HepG2 (cell line): ENCODE results near the gene RAB17. TPM values are rescaled to one million over a fixed set of nuclear protein-coding genes. Genes with fewer than 3 reads are reported as not detected.

Experiments used
- KDM6A ChIP-seq: IDR thresholded peaks from 2 replicates; pipeline ENCODE4 v1.6.1; 2016; ENCODE audit warnings: low read depth
- LCORL ChIP-seq, 2 experiments: fragments of 450-650 bp in 1 of 2; sonication (generic) in 1 of 2; formaldehyde crosslinking in 1 of 2; IDR thresholded peaks; 2 replicates each; pipeline versions ENCODE4 v1.5.0 to v1.6.1; 2017 to 2020; ENCODE audit warnings: antibody characterized with exemption in 1 of 2, missing genetic modification reagents in 1 of 2
- SALL2 ChIP-seq: sonication (generic); formaldehyde crosslinking; IDR thresholded peaks from 2 replicates; pipeline ENCODE4 v1.8.1; 2023; ENCODE audit warnings: mild to moderate bottlenecking, missing genetic modification reagents, inconsistent platforms
- SOX5 ChIP-seq: IDR thresholded peaks from 2 replicates; pipeline ENCODE4 v1.6.1; 2016; ENCODE audit warnings: borderline replicate concordance
- THAP11 ChIP-seq: IDR thresholded peaks from 2 replicates; pipeline ENCODE4 v1.6.1; 2016; ENCODE audit warnings: missing biosample characterization, missing genetic modification reagents
- ZFP1 ChIP-seq: IDR thresholded peaks from 2 replicates; pipeline ENCODE4 v1.6.1; 2016
- ZIK1 ChIP-seq: sonication (generic); formaldehyde crosslinking; IDR thresholded peaks from 2 replicates; pipeline ENCODE4 v1.5.0; 2020; ENCODE audit warnings: mild to moderate bottlenecking, low read depth, missing genetic modification reagents, borderline replicate concordance
- ZNF44 ChIP-seq: sonication (generic); formaldehyde crosslinking; IDR thresholded peaks from 2 replicates; pipeline ENCODE4 v1.5.1; 2020; ENCODE audit warnings: mild to moderate bottlenecking, missing genetic modification reagents
- ZNF839 ChIP-seq: sonication (generic); formaldehyde crosslinking; IDR thresholded peaks from 2 replicates; pipeline ENCODE4 v1.4.0; 2020; ENCODE audit warnings: missing genetic modification reagents, mild to moderate bottlenecking, borderline replicate concordance
- ZSCAN31 ChIP-seq: sonication (generic); formaldehyde crosslinking; IDR thresholded peaks from 2 replicates; pipeline ENCODE4 v1.5.0; 2020; ENCODE audit warnings: low read depth, mild to moderate bottlenecking, missing genetic modification reagents
- polyA plus RNA-seq, 8 experiments: library from polyadenylated mRNA; depleted of rRNA in 3 of 8; stranded (reverse) in 7 of 8; unstranded in 1 of 8; fragments of >200 nt; fragmentation: Illumina TruSeq in 4 of 8; extraction: Trizol in 4 of 8; gene quantifications; 2 replicates each; pipeline versions ENCODE4 v1.2.1 to v1.2.3, GENCODE V29; 2011 to 2016; ENCODE audit warnings: low read depth in 4 of 8, missing spikeins in 1 of 8, mixed read lengths in 1 of 8; ENCODE audit not compliant: insufficient read depth in 1 of 8
- total RNA-seq, 5 experiments: library from RNA; depleted of rRNA; stranded (reverse); fragments of >200 nt; fragmentation: Illumina TruSeq; extraction: Trizol; gene quantifications; 2 replicates each; pipeline ENCODE4 v1.2.3, GENCODE V29; 2016; ENCODE audit warnings: low read depth in 1 of 5
- TF ChIP-seq, protein P1 (sequence below): sonication (generic); formaldehyde crosslinking; IDR thresholded peaks from 2 replicates; pipeline ENCODE4 v1.4.0; 2020; ENCODE audit warnings: mild to moderate bottlenecking, missing genetic modification reagents
- TF ChIP-seq, protein P2 (sequence below): sonication (generic); IDR thresholded peaks from 2 replicates; pipeline ENCODE4 v1.6.1; 2016; ENCODE audit warnings: low read depth, borderline replicate concordance
- TF ChIP-seq, protein P3 (sequence below): sonication (generic); formaldehyde crosslinking; IDR thresholded peaks from 2 replicates; pipeline ENCODE4 v1.8.1; 2023; ENCODE audit warnings: mild to moderate bottlenecking, missing genetic modification reagents
- TF ChIP-seq, protein P4 (sequence below): sonication (generic); formaldehyde crosslinking; conservative IDR thresholded peaks from 2 replicates; pipeline ENCODE4 v1.8.0; 2022; ENCODE audit warnings: mild to moderate bottlenecking, moderate library complexity, missing genetic modification reagents
- TF ChIP-seq, protein P5 (sequence below): sonication (generic); formaldehyde crosslinking; IDR thresholded peaks from 2 replicates; pipeline ENCODE4 v1.4.0; 2020; ENCODE audit warnings: missing genetic modification reagents, borderline replicate concordance
- TF ChIP-seq, protein P6 (sequence below): sonication (generic); formaldehyde crosslinking; IDR thresholded peaks from 2 replicates; pipeline ENCODE4 v1.4.0; 2020; ENCODE audit warnings: mild to moderate bottlenecking, missing genetic modification reagents

The RAB17 gene
- total and polyA plus RNA-seq, 2 of the 13 experiments (the other 11 are each of a cell fraction or from before 2014, with no cell fraction given) = 68.0 to 124 TPM

DNA sequence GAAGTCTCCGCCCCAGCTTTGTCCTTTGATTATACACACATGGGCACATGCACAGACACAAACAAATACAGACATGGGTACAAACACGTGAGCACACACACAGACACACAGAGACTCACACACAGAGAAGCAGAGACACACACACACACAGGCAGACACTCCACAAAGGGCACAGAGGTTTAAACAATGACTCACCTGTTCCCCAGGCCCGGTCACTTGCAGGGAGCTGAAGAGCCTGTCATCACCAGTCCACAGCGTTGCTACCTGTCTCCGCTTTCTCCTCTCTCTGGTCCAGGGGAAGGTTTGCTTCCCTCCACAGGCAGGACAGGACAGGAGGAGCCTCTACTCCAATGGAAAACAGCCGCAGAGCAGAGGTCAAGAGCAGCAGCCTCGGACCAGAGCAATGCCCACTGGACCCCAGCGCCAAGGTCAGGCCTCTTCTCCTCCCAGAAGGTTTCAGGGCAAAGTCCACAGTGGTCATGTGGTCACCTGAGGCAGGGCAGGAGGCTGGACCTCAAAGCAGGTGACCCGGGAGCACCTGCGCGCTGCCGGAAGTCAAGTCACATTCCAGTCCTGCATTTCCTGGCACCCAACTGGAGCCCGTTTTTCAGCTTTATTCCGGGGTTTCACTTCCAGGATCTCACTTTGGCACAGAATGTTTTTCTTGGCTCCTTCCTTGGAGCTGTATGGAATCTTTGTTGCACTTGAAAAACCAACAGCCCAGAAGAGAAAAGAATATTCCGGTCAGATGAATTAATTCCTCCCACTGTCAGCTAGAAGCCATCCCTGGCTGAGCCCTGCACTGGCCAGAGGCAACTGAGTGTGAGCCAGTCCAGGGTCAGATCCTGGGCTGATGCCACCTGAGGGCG, at the start of gene RAB17 (continued):
- TF ChIP-seq ZSCAN31 (CRISPR knock-in tag) = peak; percentile 92
- peak; percentile 80; the same call in 1 of the 2 replicates for TF ChIP-seq ZNF839
- TF ChIP-seq KDM6A (CRISPR knock-in tag) = peak; percentile 83
- TF ChIP-seq THAP11 (CRISPR knock-in tag) = peak; percentile 84
- TF ChIP-seq, protein P1, sequence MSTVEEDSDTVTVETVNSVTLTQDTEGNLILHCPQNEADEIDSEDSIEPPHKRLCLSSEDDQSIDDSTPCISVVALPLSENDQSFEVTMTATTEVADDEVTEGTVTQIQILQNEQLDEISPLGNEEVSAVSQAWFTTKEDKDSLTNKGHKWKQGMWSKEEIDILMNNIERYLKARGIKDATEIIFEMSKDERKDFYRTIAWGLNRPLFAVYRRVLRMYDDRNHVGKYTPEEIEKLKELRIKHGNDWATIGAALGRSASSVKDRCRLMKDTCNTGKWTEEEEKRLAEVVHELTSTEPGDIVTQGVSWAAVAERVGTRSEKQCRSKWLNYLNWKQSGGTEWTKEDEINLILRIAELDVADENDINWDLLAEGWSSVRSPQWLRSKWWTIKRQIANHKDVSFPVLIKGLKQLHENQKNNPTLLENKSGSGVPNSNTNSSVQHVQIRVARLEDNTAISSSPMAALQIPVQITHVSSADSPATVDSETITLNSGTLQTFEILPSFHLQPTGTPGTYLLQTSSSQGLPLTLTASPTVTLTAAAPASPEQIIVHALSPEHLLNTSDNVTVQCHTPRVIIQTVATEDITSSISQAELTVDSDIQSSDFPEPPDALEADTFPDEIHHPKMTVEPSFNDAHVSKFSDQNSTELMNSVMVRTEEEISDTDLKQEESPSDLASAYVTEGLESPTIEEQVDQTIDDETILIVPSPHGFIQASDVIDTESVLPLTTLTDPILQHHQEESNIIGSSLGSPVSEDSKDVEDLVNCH (CRISPR knock-in tag) = no peak
- TF ChIP-seq, protein P2, sequence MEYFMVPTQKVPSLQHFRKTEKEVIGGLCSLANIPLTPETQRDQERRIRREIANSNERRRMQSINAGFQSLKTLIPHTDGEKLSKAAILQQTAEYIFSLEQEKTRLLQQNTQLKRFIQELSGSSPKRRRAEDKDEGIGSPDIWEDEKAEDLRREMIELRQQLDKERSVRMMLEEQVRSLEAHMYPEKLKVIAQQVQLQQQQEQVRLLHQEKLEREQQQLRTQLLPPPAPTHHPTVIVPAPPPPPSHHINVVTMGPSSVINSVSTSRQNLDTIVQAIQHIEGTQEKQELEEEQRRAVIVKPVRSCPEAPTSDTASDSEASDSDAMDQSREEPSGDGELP = peak; percentile 88
- TF ChIP-seq SOX5 (CRISPR knock-in tag) = peak; percentile 78
- TF ChIP-seq ZNF44 = peak; percentile 86; the same call in 1 of the 2 replicates
- peak; percentile 95 for TF ChIP-seq ZIK1
- TF ChIP-seq, protein P3, sequence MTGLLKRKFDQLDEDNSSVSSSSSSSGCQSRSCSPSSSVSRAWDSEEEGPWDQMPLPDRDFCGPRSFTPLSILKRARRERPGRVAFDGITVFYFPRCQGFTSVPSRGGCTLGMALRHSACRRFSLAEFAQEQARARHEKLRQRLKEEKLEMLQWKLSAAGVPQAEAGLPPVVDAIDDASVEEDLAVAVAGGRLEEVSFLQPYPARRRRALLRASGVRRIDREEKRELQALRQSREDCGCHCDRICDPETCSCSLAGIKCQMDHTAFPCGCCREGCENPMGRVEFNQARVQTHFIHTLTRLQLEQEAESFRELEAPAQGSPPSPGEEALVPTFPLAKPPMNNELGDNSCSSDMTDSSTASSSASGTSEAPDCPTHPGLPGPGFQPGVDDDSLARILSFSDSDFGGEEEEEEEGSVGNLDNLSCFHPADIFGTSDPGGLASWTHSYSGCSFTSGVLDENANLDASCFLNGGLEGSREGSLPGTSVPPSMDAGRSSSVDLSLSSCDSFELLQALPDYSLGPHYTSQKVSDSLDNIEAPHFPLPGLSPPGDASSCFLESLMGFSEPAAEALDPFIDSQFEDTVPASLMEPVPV = peak; percentile 91; the same call in 1 of the 2 replicates
- TF ChIP-seq, protein P4, sequence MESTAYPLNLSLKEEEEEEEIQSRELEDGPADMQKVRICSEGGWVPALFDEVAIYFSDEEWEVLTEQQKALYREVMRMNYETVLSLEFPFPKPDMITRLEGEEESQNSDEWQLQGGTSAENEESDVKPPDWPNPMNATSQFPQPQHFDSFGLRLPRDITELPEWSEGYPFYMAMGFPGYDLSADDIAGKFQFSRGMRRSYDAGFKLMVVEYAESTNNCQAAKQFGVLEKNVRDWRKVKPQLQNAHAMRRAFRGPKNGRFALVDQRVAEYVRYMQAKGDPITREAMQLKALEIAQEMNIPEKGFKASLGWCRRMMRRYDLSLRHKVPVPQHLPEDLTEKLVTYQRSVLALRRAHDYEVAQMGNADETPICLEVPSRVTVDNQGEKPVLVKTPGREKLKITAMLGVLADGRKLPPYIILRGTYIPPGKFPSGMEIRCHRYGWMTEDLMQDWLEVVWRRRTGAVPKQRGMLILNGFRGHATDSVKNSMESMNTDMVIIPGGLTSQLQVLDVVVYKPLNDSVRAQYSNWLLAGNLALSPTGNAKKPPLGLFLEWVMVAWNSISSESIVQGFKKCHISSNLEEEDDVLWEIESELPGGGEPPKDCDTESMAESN (CRISPR knock-in tag) = peak; percentile 91
- peak; percentile 84; the same call in 1 of the 2 replicates for TF ChIP-seq SALL2 (CRISPR knock-in tag)
- TF ChIP-seq LCORL (IDR thresholded peaks at IDR 0.05) = no peak
- TF ChIP-seq LCORL (CRISPR knock-in tag; IDR thresholded peaks at IDR 0.05) = peak; percentile 98; the same call in 1 of the 2 replicates
- peak; percentile 36; the same call in 1 of the 2 replicates for TF ChIP-seq ZFP1 (CRISPR knock-in tag)
- TF ChIP-seq, protein P5, sequence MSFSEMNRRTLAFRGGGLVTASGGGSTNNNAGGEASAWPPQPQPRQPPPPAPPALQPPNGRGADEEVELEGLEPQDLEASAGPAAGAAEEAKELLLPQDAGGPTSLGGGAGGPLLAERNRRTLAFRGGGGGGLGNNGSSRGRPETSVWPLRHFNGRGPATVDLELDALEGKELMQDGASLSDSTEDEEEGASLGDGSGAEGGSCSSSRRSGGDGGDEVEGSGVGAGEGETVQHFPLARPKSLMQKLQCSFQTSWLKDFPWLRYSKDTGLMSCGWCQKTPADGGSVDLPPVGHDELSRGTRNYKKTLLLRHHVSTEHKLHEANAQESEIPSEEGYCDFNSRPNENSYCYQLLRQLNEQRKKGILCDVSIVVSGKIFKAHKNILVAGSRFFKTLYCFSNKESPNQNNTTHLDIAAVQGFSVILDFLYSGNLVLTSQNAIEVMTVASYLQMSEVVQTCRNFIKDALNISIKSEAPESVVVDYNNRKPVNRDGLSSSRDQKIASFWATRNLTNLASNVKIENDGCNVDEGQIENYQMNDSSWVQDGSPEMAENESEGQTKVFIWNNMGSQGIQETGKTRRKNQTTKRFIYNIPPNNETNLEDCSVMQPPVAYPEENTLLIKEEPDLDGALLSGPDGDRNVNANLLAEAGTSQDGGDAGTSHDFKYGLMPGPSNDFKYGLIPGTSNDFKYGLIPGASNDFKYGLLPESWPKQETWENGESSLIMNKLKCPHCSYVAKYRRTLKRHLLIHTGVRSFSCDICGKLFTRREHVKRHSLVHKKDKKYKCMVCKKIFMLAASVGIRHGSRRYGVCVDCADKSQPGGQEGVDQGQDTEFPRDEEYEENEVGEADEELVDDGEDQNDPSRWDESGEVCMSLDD (CRISPR knock-in tag) = 0 out of 2 replicates have a peak, but pooled peaks have one; percentile 59
- TF ChIP-seq, protein P6, sequence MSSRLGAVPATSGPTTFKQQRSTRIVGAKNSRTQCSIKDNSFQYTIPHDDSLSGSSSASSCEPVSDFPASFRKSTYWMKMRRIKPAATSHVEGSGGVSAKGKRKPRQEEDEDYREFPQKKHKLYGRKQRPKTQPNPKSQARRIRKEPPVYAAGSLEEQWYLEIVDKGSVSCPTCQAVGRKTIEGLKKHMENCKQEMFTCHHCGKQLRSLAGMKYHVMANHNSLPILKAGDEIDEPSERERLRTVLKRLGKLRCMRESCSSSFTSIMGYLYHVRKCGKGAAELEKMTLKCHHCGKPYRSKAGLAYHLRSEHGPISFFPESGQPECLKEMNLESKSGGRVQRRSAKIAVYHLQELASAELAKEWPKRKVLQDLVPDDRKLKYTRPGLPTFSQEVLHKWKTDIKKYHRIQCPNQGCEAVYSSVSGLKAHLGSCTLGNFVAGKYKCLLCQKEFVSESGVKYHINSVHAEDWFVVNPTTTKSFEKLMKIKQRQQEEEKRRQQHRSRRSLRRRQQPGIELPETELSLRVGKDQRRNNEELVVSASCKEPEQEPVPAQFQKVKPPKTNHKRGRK = no peak
